GM19468 (cell line): ENCODE data around the gene UBE2G2.
"Not testable (repeated sequence)": the region's sequence is repeated elsewhere in the genome, so short reads cannot be mapped to it uniquely, and the experiment has no call there.

Source experiments
- ATAC-seq: cut with Tn5 transposase; IDR thresholded peaks from one replicate; pipeline ENCODE4 v1.9.1; 2021; ENCODE audit warnings: mild to moderate bottlenecking, moderate library complexity, moderate number of reproducible peaks; ENCODE audit not compliant: unreplicated experiment; ENCODE audit errors: extremely low read depth

Gene UBE2G2

GRCh38 chr21:44836666-44837471, 35.2 kb upstream of the UBE2G2 start:
- ATAC-seq = no peak

GRCh38 chr21:44836349-44836665, 34.7 kb upstream of the UBE2G2 start:
- no peak for ATAC-seq

- ATAC-seq = no peak
Observed at GRCh38 chr21:44835647-44835973, 34.0 kb upstream of the UBE2G2 start.

- no peak for ATAC-seq
Observed at GRCh38 chr21:44834951-44835646, 33.5 kb upstream of the UBE2G2 start.

- no peak for ATAC-seq
Observed at GRCh38 chr21:44834231-44834950, 32.8 kb upstream of the UBE2G2 start.

GRCh38 chr21:44833663-44834062, 32.0 kb upstream of the UBE2G2 start:
- ATAC-seq = no peak

GRCh38 chr21:44832516-44833255, 31.1 kb upstream of the UBE2G2 start:
- not testable (repeated sequence) for ATAC-seq

GRCh38 chr21:44831227-44831860, 29.7 kb upstream of the UBE2G2 start:
- ATAC-seq = no peak

GRCh38 chr21:44829507-44830092, 28.0 kb upstream of the UBE2G2 start:
- ATAC-seq = no peak

- no peak for ATAC-seq
Observed at GRCh38 chr21:44828362-44829056, 26.9 kb upstream of the UBE2G2 start.

- ATAC-seq = no peak
Observed at GRCh38 chr21:44823179-44823660, 21.6 kb upstream of the UBE2G2 start.

GRCh38 chr21:44822484-44823178, 21.0 kb upstream of the UBE2G2 start:
- ATAC-seq = no peak

- ATAC-seq = no peak
Observed at GRCh38 chr21:44820851-44821250, 19.2 kb upstream of the UBE2G2 start.

- no peak for ATAC-seq
Observed at GRCh38 chr21:44819283-44820243, 17.9 kb upstream of the UBE2G2 start.

GRCh38 chr21:44818640-44819011, 17.0 kb upstream of the UBE2G2 start:
- no peak for ATAC-seq

GRCh38 chr21:44817914-44818639, 16.5 kb upstream of the UBE2G2 start, which contains the start of gene SUMO3:
SUMO3 (minus strand) TSS chr21:44818062; CDS start chr21:44817968, 94 bp downstream.
- ATAC-seq = peak; percentile 41

- ATAC-seq = peak; percentile 50
Observed at GRCh38 chr21:44817506-44817880, 15.9 kb upstream of the UBE2G2 start.
